ENCODE results near the gene FNDC3A.
"Not testable (repeated sequence)": the region's sequence is repeated elsewhere in the genome, so short reads cannot be mapped to it uniquely, and the experiment has no call there.

Gene FNDC3A

DNA sequence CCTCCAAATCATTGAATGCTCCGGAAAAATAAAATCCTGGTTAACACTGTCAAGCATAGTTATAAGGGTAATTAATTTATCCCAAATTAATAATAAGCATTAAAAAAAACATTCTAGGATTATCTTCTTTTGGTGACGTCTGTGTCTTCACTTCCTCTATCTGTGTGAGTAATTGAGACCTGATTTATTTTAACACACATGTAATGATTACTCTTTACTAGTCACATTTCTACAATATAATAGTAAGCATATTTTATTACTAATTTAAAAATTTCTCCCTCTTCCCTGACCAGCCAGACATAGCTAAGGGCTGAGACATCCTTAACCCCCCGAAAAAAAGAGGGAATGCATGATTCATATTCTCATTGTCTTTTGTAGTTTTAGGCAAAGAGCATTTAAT, 2.3 kb downstream of the FNDC3A start:
- peak; percentile 19 for FAIRE-seq

DNA sequence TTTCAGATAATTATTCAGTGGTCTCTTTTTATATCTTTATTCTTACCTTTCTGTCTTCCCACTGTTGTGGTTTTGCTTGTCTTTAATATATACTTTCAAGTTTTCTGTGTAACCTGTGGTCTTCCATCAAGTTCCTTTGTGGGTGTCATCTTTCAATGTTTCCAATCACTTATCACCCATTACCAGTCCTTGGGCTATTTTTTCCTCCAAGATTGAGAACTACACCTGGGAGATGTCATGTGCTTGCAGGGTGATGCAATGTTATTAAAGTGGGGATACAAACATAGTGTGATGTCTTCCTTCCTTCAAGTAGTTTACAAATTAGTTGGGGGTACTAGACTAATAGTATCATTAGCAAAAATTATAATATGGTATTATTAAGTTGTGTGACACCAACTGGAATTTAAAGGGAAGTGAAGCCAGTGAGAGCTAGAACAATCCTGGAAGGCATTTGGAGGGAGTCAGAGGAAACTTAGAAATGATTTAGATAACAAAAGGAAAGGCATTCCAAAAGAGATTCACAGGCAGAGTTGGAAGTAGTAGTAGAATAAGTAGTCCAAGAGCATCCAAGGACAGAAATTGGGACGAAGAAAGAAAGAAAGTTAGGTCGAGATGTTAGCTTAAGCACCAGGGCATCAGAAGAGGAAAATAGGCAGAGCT, 3.4 kb downstream of the FNDC3A start:
- FAIRE-seq, result peak; percentile 27

DNA sequence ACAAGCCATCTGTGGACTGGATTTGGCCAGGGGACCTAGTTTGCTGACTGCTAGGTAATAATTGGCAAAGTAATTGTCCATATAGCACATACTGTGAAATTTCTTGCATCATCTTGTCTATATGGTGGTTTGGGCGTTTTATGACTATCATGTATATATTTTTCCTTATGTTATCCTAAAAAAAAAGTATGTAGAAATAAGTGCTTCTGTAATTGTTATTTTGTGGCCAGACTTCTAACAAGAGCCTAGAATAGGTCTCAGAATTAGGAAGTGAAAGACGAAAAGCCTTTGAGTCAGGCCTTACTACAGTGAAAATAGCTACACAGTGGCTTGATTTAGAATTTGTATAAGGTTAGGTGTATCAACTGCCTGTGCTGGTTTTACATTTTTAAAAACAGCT, 4.2 kb downstream of the FNDC3A start:
- no peak for FAIRE-seq

DNA sequence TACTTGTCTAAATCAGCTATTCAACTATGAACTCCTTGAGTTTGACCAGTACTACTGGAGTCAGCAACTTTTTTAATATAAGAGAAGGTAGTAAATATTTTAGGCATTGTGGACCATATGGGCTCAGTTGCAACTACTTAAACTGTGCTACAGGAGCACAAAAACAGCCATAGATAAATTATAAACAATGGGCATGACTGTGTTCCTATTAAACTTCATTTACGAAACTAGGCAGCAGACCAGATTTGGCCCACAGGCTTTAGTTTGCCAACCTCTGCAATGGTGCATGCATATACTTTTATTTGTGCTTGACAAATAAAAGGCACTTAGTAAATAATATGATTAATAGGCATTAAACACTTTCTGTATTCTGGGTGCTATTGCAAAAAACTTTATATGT, 7.6 kb downstream of the FNDC3A start:
- FAIRE-seq, result no peak

DNA sequence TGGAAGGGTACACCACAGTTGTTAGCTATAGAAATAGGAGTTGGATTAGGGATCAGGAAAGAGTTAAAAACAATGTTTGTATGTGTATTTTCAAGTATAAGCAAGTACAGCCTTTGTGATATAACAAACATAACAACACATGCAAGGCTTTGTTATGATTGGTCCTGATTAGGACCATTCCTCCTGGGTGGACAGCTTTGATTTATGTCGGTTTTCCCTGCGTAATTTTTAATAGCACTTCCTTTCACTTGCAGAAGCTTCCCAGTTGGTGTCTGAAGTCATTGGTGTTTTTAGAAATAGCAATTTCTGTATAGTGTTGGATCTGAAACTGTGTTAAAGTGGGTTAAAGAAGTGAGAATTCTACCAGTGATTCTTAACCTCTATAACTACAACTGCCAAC, 10.0 kb downstream of the FNDC3A start:
- no peak for FAIRE-seq

DNA sequence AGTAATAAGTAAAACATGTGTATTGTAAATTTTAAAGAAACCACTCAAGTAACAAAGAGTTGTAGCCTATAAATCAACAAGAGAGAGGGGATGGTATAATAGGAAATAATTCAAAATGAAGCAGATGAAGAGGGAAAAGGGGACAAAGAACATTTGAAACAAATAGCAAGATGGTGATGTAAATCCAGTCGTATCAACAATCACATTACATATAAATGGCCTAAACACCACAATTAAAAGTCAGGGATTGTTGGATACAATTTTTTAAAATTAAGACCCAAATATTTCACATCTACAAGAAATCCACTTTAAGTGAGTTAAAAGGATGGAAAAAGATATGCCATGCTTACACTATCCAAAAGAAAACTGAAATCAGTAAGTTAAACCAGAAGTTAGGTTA, 15.2 kb downstream of the FNDC3A start:
- no peak for FAIRE-seq

DNA sequence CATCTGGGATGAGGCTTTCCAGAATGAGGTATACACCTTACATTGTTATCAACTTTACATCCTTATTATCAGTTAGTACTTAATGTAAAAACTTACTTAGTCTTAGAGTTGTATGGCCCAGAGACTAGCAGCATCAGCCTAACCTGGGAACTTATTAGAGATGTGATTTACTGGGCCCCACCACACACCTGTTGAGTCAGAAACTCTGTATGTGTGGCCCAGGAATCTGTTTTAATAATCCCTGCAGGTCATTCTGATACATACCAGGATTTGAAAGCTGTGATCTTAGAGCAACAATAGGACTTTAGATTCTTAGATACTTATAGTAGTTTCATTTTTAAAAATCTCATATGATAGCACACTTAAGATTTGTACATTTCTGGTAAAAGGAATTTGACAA, 17.4 kb downstream of the FNDC3A start:
- FAIRE-seq, result no peak

DNA sequence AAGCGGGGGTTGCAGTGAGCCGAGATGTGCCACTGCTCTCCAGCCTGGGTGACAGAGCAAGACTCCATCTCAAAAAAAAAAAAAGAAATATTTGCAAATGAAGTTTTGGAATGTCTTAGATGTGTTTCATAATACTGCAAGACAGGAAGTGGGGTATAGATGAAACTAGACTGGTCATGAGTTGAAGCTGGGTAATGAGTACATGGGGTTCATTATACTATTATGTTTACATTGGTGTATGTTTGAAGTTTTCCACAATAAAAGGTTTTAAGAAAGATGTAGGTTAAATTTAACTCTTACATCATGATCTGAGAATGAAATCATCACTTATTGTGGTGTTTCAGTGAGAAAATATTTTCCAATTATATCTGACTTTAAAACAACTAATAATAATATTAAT, 19.0 kb downstream of the FNDC3A start:
- FAIRE-seq, result peak; percentile 27

DNA sequence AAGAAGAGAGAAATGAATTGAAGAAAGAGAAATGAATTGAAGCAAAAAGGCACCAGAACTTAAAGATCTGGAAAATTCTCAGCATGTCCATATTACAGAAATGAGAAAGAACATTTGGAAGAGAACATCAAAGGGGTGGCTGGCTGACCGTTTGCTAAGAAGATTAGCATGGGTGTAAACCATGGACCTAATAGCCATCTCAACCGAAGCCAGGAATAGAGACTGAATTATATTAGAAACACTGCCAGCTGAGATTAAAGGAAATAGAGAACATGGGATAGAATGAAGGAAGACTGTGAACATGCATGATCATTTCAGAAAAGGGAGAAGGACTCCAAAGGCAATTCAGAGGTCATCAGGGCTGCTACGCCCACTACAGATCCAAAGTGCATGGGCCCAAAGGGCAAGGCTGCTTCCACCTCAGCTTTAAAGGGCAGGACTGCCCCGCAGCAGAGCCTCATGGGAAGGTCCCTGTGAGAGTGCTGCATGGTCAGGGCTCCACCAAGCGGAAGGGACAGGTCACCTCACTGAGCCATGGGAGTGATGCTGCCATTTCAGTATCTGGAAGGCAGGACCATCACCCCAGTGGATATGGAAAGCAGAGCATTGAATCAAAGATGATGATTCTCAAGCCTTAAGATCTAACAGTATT, 23.1 kb downstream of the FNDC3A start:
- no peak for FAIRE-seq

DNA sequence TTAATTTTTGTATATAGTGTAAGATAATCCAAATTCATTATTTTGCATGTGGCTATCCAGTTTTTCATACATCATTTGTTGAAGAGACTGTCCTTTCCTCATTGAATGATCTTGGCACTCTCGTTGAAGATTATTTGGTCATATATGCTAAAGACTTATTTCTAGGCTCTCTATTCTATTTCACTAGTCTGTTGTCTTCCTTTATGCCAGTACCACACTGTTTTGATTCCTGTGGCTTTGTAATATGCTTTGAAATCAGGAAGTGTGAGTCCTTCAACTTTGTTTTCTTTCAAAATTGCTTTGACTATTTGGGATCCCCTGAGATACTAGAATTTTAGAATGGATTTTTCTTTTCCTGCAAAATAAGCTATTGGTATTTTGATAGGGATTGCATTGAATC, 24.5 kb downstream of the FNDC3A start:
- FAIRE-seq, result no peak

DNA sequence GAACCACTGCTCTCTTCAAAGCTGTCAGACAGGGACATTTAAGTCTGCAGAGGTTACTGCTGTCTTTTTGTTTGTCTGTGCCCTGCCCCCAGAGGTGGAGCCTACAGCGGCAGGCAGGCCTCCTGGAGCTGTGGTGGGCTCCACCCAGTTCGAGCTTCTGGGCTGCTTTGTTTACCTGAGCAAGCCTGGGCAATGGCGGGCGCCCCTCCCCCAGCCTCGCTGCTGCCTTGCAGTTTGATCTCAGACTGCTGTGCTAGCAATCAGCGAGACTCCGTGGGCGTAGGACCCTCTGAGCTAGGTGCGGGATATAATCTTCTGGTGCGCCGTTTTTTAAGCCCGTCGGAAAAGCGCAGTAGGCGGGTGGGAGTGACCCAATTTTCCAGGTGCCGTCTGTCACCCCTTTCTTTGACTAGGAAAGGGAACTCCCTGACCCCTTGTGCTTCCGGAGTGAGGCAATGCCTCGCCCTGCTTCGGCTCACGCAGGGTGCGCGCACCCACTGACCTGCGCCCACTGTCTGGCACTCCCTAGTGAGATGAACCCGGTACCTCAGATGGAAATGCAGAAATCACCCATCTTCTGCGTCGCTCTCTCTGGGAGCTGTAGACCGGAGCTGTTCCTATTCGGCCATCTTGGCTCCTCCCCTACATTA, 43.4 kb downstream of the FNDC3A start:
- FAIRE-seq, result not testable (repeated sequence)

DNA sequence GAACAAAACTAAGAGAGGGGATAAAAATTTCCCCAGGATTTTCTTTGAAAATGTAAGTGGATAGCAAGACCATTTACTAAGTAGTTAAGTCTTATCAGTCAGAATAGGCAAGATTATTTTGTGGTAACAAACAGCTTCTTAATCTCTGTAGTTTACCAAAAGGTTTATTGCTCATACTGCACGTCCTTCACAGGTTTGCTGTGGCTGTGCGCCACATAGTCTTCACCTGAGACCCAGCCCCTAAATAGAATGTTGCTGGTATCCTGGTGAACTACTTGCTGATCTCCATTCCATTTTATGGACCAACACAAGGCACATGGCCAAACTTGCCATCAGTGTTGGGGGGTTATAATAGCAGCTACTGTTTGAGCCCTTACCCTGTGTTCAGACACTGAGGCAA, 44.6 kb downstream of the FNDC3A start:
- no peak for FAIRE-seq

DNA sequence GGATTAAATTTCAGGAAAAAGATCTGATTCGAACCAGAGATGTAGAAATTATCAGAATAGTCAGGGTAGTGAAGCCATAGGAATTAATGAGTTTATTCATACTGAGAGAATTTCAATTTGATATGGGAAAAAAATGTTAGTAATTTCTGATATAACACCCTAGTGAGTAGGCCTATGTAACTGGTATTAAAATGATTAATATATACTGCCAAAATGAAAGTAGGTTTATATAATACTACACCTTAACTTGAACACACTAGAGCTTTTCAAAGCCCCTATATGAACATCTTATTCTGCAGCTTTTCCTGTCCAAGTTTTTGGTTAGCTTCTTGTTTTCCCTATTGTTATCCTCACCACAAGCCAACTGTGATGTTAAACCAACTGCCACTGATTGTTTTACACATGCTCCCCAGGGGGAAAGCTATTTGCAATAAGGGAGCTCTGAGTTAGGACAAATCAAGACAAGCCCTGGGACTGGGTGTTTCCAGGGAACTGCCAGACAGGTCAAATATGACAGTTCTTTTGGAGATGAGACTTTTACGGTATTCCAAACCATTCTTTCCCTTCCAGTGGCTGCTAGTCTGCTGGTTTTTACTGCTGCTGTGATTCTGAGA, 45.3 kb downstream of the FNDC3A start:
- peak; percentile 16 for FAIRE-seq

DNA sequence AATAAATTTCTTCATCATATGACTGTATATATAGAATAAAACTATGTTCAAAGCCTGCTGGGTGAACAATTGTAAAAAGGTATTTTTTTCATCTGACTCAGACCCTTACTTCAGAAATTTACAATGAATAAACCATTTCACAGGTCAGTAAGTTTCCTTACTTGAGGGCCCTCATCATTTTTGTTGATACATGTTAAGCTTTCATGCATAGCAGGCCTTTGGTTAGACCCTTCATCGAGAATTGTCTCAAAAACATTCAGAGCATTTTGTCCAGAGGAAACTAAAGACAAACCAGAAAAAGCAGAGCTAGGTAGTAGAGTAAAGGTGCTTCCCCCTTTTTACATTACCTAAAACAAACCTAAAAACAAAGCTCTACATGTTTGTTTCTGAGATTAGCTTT, 46.2 kb downstream of the FNDC3A start:
- no peak for FAIRE-seq

DNA sequence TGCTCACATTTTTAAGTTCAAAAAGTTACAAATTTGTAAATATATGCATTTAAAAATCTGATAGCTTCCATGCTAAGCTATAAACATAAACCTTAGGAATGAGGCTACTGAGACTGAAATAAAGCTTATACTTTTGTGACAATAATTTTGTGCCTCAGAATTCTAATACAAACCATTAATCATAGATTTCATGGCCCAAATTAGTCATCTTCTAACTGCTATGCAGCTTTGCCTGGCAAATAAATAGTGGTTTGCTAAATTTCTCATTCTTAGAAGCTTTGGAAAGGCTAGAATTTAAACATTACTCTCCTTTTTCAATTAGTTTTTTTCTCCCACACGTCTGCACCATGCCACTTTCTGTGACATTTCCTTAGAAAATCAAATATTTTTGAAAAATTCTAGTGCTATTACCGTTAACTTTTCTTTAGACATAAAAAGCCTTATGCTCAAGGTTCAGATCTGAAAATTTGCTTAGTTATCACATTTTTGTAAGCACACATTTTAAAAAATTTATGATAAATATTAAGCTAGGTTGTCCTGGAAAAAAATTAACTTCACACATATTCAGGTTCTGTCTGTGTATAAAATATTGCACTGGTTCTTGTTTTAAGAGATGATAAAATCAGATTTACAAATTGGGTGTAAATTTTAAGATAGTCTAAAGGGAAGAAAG, 46.9 kb downstream of the FNDC3A start:
- peak; percentile 11 for FAIRE-seq

DNA sequence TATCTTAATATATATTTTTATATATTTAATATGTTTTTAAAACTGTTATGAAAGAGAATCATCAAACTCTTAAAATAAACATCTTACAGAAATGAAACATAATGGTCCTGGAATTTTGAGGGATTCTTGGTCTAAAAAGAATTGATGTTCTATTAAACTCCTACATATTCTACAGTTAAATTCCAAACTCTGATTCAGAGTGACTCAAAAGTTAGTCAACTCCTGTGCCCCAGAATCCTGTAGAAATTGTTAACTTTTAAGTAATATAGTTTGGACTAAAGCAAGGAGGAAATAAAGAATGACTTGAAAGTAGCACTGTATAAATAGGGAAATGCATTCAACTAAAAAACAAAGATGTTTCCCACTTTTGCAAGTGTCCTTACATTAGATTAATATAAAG, 47.7 kb downstream of the FNDC3A start:
- FAIRE-seq, result no peak

DNA sequence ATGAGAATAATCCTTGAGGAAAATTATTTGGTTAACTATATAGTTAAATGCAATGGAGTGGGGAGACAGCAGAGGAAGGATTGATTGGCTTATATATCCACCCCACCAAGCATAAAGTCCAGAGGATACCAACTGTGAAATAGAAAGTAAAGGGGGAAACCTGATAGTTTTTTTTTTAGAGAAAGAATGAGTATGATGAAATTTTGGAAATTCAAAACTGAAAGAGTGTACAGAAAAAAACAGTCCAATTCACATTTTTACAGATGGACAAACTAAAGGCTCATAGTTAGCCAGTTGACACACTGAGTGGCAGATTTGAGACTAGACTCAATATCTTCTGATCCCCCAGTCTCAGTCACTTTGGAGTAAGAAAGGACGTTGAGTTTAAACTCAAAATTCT, 51.1 kb downstream of the FNDC3A start:
- no peak for FAIRE-seq

DNA sequence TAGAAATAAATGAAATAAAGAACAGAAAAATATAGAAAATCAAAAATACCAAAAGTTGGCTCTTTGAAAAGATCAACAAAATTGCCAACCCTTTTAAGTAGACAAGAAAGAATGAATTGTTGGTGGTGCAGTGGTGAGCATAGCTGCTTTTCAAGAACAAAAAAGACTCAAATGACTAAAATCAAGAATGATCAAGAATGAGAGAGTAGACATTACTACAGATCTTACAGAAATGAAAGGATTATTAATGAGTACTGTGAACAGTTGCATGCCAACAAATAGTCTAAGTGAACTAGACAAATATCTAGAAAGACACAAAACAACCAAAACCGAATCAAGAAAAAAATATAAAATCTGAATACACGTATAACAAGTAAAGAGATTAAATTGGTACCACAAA, 53.9 kb downstream of the FNDC3A start:
- FAIRE-seq, result no peak

DNA sequence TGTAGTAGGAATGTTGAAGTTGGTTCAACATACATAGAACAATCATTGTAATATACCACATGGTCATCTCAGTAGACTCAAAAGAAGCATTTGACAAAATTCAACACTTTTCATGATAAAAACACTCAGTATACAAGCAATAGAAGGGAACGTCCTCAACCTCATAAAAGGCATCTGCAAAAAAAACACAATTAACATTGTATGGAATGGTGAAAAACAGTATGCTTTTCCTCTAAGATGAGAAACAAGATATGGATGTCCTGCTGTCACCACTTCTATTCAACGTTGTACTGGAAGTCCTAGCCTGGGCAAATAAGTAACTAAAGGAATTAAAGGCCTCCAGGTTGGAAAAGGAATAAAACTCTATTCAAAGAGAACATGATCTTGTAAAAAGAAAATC, 54.5 kb downstream of the FNDC3A start:
- FAIRE-seq, result no peak

DNA sequence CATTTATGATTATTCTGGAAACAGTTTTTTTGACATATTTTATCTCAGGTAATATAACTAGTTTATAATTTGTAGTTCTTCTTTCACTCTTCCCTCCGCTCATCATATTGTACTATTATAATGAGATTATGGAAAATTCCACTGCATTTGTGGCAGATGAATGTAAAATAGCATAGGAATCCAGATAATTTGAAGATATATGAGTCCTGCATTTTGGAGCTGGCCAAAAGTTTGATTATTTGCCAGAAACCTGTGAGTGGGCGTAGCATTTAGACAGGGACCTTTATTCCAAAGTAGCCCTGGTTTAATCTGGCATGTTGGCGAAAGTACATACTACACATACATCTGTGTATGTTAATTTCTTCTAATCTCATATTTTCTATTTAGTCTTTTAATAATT, 65.2 kb downstream of the FNDC3A start:
- FAIRE-seq, result no peak

DNA sequence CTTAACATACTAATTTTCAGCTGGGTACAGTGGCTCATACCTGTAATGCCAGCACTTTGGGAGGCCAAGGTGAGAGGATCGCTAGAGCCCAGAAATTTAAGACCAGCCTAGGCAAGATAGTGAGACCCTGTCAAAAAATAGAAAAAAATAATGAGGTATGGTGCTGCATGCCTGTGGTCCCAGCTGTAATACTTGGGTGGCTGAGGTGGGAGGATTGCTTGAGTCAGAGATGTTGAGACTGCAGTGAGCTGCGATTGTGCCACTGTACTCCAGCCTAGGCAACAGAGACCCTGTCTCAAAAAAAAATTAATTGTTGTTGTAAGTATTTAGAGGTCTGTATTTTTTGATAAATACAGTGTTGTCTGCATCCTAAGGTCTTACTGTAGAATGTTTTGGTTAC, 66.8 kb downstream of the FNDC3A start:
- no peak for FAIRE-seq

DNA sequence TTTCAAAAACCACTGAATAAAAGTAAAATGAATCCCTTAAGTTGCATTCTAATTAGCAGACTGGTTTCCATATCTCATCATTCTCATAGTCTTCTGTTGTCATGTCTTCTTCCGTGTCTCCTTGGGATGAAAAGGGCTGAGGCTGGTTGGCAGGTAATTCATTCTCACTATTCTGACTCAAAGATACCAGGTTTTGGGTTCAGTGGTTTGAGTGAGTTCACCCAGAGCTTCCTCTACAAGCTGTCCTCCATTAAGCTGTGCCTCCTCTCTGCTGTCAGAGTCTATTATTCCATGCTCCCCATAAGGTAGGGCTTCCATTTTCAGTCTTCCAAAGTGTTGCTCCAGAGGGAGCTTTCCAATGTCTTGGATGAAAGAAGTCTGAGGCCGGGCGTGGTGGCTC, 68.3 kb downstream of the FNDC3A start:
- no peak for FAIRE-seq

DNA sequence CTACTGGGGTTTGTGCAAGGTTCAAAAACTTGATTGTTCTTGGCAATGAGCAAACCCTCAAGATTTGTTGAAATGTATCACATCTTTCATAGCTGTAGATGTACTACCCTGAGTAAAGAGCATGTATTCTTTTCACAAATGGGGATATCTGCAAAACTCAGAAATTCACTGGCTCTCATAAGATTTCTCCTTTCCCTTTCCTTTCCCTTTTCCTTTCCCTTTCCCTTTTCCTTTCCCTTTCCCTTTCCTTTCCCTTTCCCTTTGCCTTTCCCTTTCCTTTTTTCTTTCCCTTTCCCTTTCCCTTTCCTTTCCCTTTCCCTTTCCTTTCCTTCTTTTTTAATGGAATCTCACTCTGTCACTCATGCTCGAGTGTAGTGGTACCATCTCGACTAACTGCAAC, 69.1 kb downstream of the FNDC3A start:
- no peak for FAIRE-seq

DNA sequence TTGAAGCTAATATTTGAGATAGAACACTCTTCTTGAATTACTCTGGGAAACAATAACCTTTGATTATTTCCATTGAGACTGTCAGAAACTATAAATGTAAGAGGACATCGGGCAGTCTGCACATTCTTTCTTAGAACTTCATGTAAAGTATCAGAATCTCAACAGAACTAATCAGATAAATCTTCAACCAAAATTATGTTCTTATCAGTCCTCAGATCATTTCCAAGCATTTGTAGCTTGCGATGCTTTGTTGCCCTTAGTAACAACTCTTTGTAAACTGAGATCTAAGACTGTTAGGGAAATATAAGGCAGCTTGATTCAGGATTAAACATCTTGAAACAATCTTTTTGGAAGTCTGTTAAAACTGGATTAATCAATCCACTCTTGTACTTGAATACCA, 70.3 kb downstream of the FNDC3A start:
- no peak for FAIRE-seq

Data from A204.1 (cell line).